HCT116 (cell line): ENCODE results near the gene MROH7. TPM values are rescaled to one million over a fixed set of nuclear protein-coding genes. Genes with fewer than 3 reads are reported as not detected.

Experiments used
- ATAC-seq: fragments of 200-7000 bp; cut with Tn5 transposase; 2 replicates; pipeline ENCODE4 v1.9.1; 2020; ENCODE audit warnings: mild to moderate bottlenecking, moderate library complexity
- BruUV-seq: library from RNA; stranded (reverse); fragments of 400-500 nt; replicated peaks from 2 replicates; lab custom pipeline; 2021; lab: Mats Ljungman, UMichigan
- CTCF ChIA-PET: fragments of 300-600 bp; sonication (Branson Sonifier 250); formaldehyde crosslinking; loops from one replicate; lab custom pipeline; 2021; ENCODE audit warnings: antibody characterized with exemption; lab: Charles Lee
- POLR2A ChIA-PET: fragments of 300-600, 350-600 bp; sonication (Branson Sonifier 250); formaldehyde crosslinking; loops from one replicate; lab custom pipeline; 2021; ENCODE audit warnings: antibody characterized with exemption; lab: Charles Lee
- RAD21 ChIA-PET, 2 experiments: fragments of 300-600 bp; sonication (Branson Sonifier 250); formaldehyde crosslinking; loops; one replicate each; lab custom pipeline; 2023; ENCODE audit warnings: low total read pairs in 2 of 2; ENCODE audit not compliant: uncharacterized antibody in 2 of 2, unreplicated experiment in 2 of 2, low non-redundant PET in 1 of 2; lab: Charles Lee
- DNase-seq: peaks from one replicate; pipeline ENCODE4 v3.0.0-alpha.2; 2010; ENCODE audit warnings: low read depth, low spot score
- H2AFZ ChIP-seq: fragments of 200-600 bp; shearing (Covaris generic), sonication (generic); 2 replicates; pipeline ENCODE4 v1.6.1; 2017; ENCODE audit warnings: low read depth, mixed run types, mixed read lengths, antibody characterized with exemption, low read length; ENCODE audit not compliant: poor library complexity, severe bottlenecking
- H3K27ac ChIP-seq: 2 replicates; pipeline ENCODE4 v1.5.1; 2012; ENCODE audit warnings: low read depth, low read length
- H3K27me3 ChIP-seq: fragments of 200-600 bp; sonication (generic); 2 replicates; pipeline ENCODE4 v1.6.1; 2016; ENCODE audit warnings: mixed run types, low read length, mixed read lengths; ENCODE audit not compliant: insufficient read depth
- H3K36me3 ChIP-seq, 2 experiments: fragments of 200-500 bp in 1 of 2; fragments of 200-600 bp in 1 of 2; sonication (Bioruptor generic) in 1 of 2; sonication (generic) in 1 of 2; 2 replicates each; pipeline versions ENCODE4 v1.5.1 to v1.6.1; 2014 to 2016; ENCODE audit warnings: low read length in 2 of 2, inconsistent platforms in 1 of 2, mixed read lengths in 1 of 2, mixed run types in 1 of 2; ENCODE audit not compliant: insufficient read depth in 2 of 2, control insufficient read depth in 1 of 2
- H3K4me1 ChIP-seq, 2 experiments: fragments of 200-600 bp in 1 of 2; sonication (generic) in 1 of 2; 2 replicates each; pipeline versions ENCODE4 v1.5.1 to v1.6.1; 2012 to 2017; ENCODE audit warnings: low read length in 2 of 2, inconsistent platforms in 1 of 2, mild to moderate bottlenecking in 1 of 2, mixed read lengths in 1 of 2, mixed run types in 1 of 2, moderate library complexity in 1 of 2; ENCODE audit not compliant: insufficient read depth in 2 of 2, control insufficient read depth in 1 of 2
- H3K4me2 ChIP-seq: fragments of 200-600 bp; sonication (generic); 2 replicates; pipeline ENCODE4 v1.6.1; 2017; ENCODE audit warnings: mixed run types, low read length, mixed read lengths
- H3K4me3 ChIP-seq, 2 experiments: fragments of 200-600 bp in 1 of 2; sonication (generic) in 1 of 2; replicated peaks in 1 of 2; 2 replicates each; pipeline ENCODE4 v1.5.1; 2011 to 2016; ENCODE audit warnings: low read length in 2 of 2, control low read depth in 1 of 2, low read depth in 1 of 2, mild to moderate bottlenecking in 1 of 2, mixed read lengths in 1 of 2, mixed run types in 1 of 2
- H3K79me2 ChIP-seq: fragments of 200-600 bp; sonication (generic); 2 replicates; pipeline ENCODE4 v1.6.1; 2017; ENCODE audit warnings: mild to moderate bottlenecking, mixed run types, low read length, moderate library complexity, mixed read lengths; ENCODE audit not compliant: insufficient read depth
- H3K9ac ChIP-seq: fragments of 200-600 bp; sonication (generic); 2 replicates; pipeline ENCODE4 v1.6.1; 2016; ENCODE audit warnings: low read length, mixed read lengths
- H3K9me2 ChIP-seq: fragments of 200-600 bp; sonication (generic), shearing (Covaris generic); 2 replicates; pipeline ENCODE4 v1.6.1; 2017; ENCODE audit warnings: mixed run types, mild to moderate bottlenecking, moderate library complexity; ENCODE audit not compliant: insufficient read depth
- H3K9me3 ChIP-seq, 2 experiments: fragments of 200-500 bp in 1 of 2; fragments of 200-600 bp in 1 of 2; sonication (Bioruptor generic) in 1 of 2; sonication (generic) in 1 of 2; 2 replicates each; pipeline ENCODE4 v1.6.1; 2014 to 2017; ENCODE audit warnings: low read length in 2 of 2, mixed read lengths in 2 of 2, inconsistent platforms in 1 of 2, low read depth in 1 of 2, mild to moderate bottlenecking in 1 of 2, mixed run types in 1 of 2, moderate library complexity in 1 of 2; ENCODE audit not compliant: control insufficient read depth in 1 of 2, insufficient read depth in 1 of 2
- H4K20me1 ChIP-seq: fragments of 200-600 bp; sonication (generic), shearing (Covaris generic); 2 replicates; pipeline ENCODE4 v1.6.1; 2017; ENCODE audit warnings: mixed run types, mild to moderate bottlenecking, moderate library complexity; ENCODE audit not compliant: insufficient read depth
- ATF3 ChIP-seq: IDR thresholded peaks from 2 replicates; pipeline ENCODE4 v1.6.1; 2012
- CBX3 ChIP-seq: IDR thresholded peaks from 2 replicates; pipeline ENCODE4 v1.6.1; 2012; ENCODE audit warnings: low read depth
- CEBPB ChIP-seq: IDR thresholded peaks from 2 replicates; pipeline ENCODE4 v1.6.1; 2012; ENCODE audit warnings: low read depth
- CTCF ChIP-seq, 3 experiments: fragments of 200-600 bp in 1 of 3; sonication (generic) in 1 of 3; IDR thresholded peaks in 2 of 3; conservative IDR thresholded peaks in 1 of 3; 2 replicates each; pipeline ENCODE4 v1.5.1; 2012 to 2017; ENCODE audit warnings: low read depth in 2 of 3, low read length in 2 of 3, antibody characterized with exemption in 1 of 3, borderline replicate concordance in 1 of 3, control low read depth in 1 of 3, mild to moderate bottlenecking in 1 of 3, mixed read lengths in 1 of 3, mixed run types in 1 of 3, moderate library complexity in 1 of 3; ENCODE audit not compliant: insufficient read depth in 1 of 3
- ELF1 ChIP-seq: IDR thresholded peaks from 2 replicates; pipeline ENCODE4 v1.6.1; 2012; ENCODE audit warnings: low read depth, borderline replicate concordance
- EZH2phosphoT487 ChIP-seq: fragments of 200-600 bp; IDR thresholded peaks from 2 replicates; pipeline ENCODE4 v1.6.1; 2018; ENCODE audit warnings: antibody characterized with exemption, borderline replicate concordance
- JUND ChIP-seq: IDR thresholded peaks from 2 replicates; pipeline ENCODE4 v1.6.1; 2012
- POLR2A ChIP-seq: IDR thresholded peaks from 2 replicates; pipeline ENCODE4 v1.7.0; 2011; ENCODE audit warnings: borderline replicate concordance; ENCODE audit not compliant: insufficient read depth, insufficient read length; ENCODE audit errors: extremely low read depth
- RAD21 ChIP-seq: IDR thresholded peaks from 2 replicates; pipeline ENCODE4 v1.6.1; 2012; ENCODE audit warnings: low read depth, mild to moderate bottlenecking
- SRF ChIP-seq: IDR thresholded peaks from 2 replicates; pipeline ENCODE4 v1.6.1; 2012; ENCODE audit warnings: low read depth
- TCF7L2 ChIP-seq: IDR thresholded peaks from 2 replicates; pipeline ENCODE4 v1.7.0; 2011; ENCODE audit warnings: borderline replicate concordance, inconsistent platforms; ENCODE audit not compliant: insufficient read depth, insufficient read length; ENCODE audit errors: extremely low read depth
- intact Hi-C: fragments of 100-400 bp; cut with micrococcal nuclease; formaldehyde crosslinking; loops from 2 replicates; pipeline ENCODE4 v1.10.0; 2022
- total RNA-seq: library from RNA; stranded (reverse); gene quantifications from one replicate; pipeline ENCODE4 v1.2.1, GENCODE V29; 2021; ENCODE audit not compliant: unreplicated experiment

Gene MROH7
- total RNA-seq, 1 experiment from 2014 or later: 1.1 TPM

- Histone ChIP-seq H3K36me3 (no peaks in the 10 kb centered on the region), H3K4me3 (no peak overlapping the region), H4K20me1 (no peaks in the 10 kb centered on the region), H3K4me1 (no peaks in the 10 kb centered on the region), H3K79me2 (no peaks in the 10 kb centered on the region), H3K27me3 (no peaks in the 10 kb centered on the region), H3K4me2 (no peak overlapping the region), H3K27ac (no peak overlapping the region), H3K9ac (no peak overlapping the region), H2AFZ (no peak overlapping the region), H3K9me2 (no peaks in the 10 kb centered on the region), H3K9me3 (no peaks in the 10 kb centered on the region; a peak in 1 of 4 replicates)
- intact Hi-C loops: no loop called here
- ChIA-PET POLR2A (no interaction called here), RAD21 (no interaction called here), CTCF (no interaction called here)
- BruUV-seq: no TSS peak
- TF ChIP-seq RAD21 (no peak), ATF3 (no peak), TCF7L2 (no peak), CTCF (IDR thresholded peaks at IDR 0.05 in 2 of 3, conservative IDR thresholded peaks at IDR 0.05 in 1 of 3; ENCODE audit: borderline replicate concordance in 1 of 3, insufficient read depth in 1 of 3, low read depth in 2 of 3, low read length in 2 of 3) (no peak), CBX3 (no peak)
- ATAC-seq: no peak
- DNase-seq: no peak
Observed at GRCh38 chr1:54649921-54650320, 8.3 kb downstream of the MROH7 start.

GRCh38 chr1:54650417-54650816, 8.8 kb downstream of the MROH7 start:
- POLR2A ChIA-PET: no interaction called here
- no peaks in the 10 kb centered on the region for H3K4me1 ChIP-seq
- intact Hi-C loops: no loop called here

More at GRCh38 chr1:54650417-54650816, 8.8 kb downstream of the MROH7 start:
- Histone ChIP-seq H2AFZ (no peak overlapping the region), H3K27me3 (no peaks in the 10 kb centered on the region), H3K9me3 (no peaks in the 10 kb centered on the region), H3K4me2 (no peak overlapping the region), H3K9me2 (no peaks in the 10 kb centered on the region), H3K4me3 (no peak overlapping the region), H4K20me1 (no peaks in the 10 kb centered on the region), H3K36me3 (no peaks in the 10 kb centered on the region), H3K9ac (no peak overlapping the region), H3K79me2 (no peaks in the 10 kb centered on the region), H3K27ac (no peak overlapping the region)
- no peak for ATAC-seq
- TF ChIP-seq JUND (no peak), RAD21 (no peak), EZH2phosphoT487 (no peak), POLR2A (no peak), SRF (no peak), ELF1 (no peak), CEBPB (no peak)
- BruUV-seq: no TSS peak
- RAD21 ChIA-PET: no interaction called here
- CTCF ChIA-PET: no interaction called here
- no peak for DNase-seq
